Dermis microvascular lymphatic vessel endothelial cell (primary cell): ENCODE results near the gene TBRG4. TPM values are rescaled to one million over a fixed set of nuclear protein-coding genes. Genes with fewer than 3 reads are reported as not detected.
A peak's percentile ranks its signal among the peaks of the same experiment; 100 is the strongest.
"Not testable (repeated sequence)": the region's sequence is repeated elsewhere in the genome, so short reads cannot be mapped to it uniquely, and the experiment has no call there.

ENCODE experiments used
- DNase-seq, 2 donors: peaks; one replicate each; pipeline versions ENCODE4 v3.0.0 to v3.0.0-alpha.2; 2010; ENCODE audit warnings: low read depth in 2 of 2
- total RNA-seq: library from RNA; depleted of rRNA; stranded (reverse); fragments of >200 nt; gene quantifications from 2 replicates; pipeline ENCODE4 v1.2.1, GENCODE V29; 2014

Gene TBRG4
- total RNA-seq, result 55.5 and 62.8 TPM in 2 replicates

DNA sequence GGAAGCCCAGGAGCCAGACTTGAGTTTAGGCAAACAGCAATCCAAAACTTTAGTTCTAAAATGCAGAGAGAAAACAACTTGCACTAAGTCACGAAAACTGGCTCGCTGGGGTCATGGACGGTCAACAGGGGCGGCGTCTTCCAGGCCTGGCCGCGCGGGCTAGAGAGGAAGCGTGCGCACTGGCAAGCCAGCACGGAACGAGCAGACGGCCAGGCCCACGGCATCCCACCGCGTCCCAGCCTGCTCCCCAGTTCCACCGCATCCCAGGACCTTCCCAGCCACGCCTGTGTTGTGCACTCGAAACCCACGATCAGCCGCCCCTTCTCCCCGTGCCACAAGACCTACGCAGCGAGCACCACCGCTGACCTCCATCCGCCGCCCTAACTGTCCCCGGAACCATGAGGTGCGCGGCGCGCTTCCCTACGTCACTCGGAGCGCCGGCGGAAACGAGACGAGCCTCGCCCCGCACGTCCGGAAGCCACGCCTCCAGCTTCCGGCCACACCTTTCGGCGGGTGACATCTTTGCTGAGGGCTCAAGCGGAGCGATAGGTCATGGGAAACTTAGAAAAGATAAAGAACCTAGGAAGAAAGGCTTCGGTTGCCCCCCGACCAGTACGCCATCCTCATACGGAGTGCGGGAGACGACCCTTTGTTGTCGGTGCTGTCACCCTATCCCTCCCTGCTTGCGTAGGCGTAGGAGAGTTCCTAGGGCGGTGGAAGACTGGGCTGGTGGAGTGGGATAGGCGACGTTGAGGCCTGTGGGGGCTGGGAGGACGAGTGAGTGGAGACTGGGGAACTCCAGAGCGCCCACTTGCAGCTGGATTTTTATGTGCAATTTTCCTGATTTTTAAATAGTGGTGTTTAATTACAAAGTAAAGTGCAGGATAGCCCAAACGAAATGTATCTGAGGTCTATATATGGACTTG, at the start of gene TBRG4:
TBRG4 (minus strand) TSS at position 400 of the 926 bp plus-strand sequence. CDS start 2,460 bp downstream, outside the sequence.
- DNase-seq, result peak; percentile 88 to 92

DNA sequence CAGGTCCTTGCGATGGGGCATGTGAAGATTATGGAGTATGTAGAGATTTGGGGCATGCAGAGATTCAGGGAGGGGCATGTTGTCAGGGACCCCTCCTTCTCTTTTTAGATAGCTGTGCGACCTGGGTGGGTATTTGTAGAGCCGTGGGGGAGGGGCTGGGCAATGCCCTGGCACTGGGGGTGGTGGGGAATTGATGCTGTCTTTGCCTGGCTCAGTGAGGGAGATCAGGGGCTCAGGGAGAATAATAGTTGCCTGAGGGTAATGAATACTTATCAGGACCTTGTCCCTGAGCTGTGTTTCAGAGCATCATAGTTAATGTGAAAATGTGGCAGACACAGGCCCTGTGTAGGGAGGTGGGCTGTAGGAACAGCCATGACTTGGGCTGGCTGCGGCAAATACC, 49.6 kb upstream of the TBRG4 start:
- no peak for DNase-seq

DNA sequence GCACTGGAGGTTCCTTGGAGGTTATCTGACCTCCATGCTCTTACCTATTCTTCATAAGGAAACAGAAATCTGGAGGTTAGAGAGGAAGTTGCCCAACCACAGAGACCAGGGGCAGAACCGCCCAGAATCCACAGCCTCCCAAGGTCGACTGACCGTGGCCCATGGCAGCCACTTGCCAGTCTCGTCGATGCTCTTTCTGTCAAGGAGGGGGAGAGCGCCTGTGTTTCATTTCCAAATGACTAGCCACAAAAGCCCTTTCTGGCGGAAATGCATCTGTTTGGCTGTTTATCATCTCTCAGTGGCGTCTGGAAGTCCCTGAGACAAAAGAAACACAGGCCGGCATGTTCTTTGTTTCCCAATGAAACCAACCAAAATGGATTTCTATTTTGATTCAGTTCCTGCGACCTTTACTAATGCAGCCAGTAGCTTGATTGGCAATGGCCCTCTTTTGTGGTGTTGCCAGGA, 49.0 kb upstream of the TBRG4 start:
- DNase-seq, result no peak

DNA sequence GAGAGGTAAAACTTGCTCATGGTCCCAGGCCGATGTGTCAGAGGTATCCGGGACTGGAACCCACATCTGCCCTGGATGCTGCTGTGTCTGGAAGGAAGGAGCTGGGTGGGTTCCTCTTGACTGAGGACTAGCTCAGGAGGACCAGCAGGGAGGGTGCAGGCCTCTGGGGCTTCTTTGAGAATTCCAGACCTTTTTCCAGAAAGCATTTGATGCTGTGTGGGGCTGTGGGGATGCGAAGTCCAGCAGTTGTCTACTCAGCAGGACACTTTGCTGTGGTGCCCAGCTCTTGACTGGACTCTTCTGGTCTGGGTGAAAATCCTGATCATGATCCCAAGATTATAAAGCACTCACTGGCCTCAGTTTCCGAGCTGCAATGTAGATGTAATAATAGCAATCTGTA, 47.8 kb upstream of the TBRG4 start:
- DNase-seq, result no peak

DNA sequence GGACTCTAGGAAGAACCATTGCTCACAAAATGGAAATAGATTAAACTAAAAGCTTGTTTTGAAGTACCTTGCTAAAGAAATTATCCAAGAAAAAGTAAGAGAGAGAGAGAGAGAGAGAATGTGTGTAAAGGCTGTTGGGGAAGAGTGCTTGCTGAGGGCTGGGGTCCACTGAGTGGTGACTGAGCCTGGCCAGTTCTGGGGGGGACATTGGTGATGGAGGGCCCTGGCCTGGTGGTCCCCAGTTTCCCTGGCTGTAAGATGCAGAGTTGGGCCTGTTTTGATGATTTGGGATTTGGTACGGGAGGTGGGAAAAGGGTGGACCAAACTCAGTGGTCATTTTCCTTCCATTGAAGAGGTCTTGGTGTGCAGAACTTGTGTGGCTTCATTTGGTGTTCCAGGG, 47.0 kb upstream of the TBRG4 start:
- no peak for DNase-seq

DNA sequence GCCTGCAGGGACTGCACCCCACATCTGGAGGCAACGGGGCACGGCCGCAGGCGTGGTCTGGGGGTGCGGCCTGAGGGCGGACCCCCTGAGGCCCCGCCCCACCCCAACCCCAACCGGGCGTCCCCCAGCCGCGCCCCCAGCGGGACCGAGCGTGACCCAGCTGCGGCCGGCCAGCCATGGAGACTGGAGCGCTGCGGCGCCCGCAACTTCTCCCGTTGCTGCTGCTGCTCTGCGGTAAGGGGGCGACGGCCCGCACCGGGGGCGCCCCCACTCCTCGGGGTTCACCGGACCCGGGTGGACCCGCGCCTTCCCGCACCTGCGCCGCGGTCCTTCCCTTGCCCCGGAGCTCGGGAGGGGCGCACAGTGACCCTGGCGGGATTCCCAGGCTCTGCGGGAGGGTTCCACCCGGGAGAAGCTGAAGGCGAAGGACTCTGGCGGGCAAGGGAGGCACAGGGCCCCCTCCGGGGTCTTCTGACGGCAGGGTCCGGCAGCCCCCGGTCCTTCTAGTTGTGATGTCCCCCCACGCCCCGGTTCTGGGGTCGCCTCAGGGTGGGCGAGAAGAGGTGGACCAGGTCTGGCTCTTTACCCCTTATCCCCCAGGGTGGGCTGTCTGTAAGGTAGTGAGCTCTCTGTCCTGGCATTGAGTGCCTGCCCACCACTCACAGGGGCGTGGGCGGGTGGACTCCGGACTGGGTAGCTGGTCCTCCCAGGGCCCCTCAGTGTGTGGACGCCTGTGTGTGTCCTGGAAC, 46.3 kb upstream of the TBRG4 start, which contains the start of gene RAMP3:
RAMP3 (plus strand) TSS at position 139 of the 749 bp plus-strand sequence; CDS start at position 177, 38 bp downstream.
- DNase-seq, result no peak

DNA sequence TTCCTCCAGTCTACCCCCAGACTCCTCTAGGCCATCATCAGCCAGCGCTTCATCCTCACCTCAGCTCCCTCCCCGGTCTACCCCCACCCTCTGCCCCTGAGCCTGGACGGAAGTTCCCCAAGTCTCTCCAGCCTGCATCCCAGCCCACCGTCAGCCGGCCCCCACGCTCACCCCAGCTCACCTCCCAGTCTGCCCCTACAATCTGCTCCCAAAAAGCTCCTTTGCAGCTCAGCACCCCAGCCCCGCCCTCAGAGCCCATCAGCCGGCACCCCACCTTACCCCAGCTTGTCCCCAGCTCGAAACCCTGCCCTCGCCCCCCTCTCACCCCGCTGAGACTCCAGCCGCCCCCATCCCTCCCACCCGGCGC, 45.8 kb upstream of the TBRG4 start:
- no peak for DNase-seq

DNA sequence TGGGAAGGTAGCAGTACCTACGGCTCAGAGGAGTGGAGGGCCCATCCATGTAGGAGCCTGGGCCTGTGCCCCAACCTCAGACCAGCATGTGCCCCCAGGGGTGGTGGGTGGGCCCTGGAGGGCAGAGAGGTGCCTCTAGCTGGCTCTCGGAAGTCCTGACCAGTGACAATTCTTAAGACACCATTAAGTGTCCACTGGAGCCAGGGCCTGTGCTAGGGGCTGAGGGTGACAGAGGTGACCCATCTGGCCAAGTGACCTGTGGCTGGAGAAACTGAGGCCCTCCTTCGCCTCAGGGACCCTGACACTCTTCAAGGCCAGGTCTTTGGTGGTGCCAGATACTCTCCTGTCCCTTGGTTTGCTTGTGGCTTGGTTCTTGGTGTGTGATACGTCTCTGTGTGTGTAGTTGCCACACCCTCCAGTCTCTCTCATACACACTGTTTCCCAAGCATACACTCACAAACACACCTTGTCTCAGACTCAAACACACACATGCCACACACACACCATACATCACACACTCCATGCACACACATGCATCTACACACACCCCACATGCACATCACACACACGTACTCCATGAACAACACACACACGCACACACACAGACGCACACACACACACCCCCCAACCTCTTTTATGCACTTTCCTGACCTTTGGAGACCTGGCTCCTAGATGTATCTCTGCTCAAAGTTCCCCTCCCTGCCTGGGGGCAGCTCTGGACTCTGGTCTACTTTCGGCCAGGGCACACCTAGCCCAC, 45.2 kb upstream of the TBRG4 start:
- no peak for DNase-seq

DNA sequence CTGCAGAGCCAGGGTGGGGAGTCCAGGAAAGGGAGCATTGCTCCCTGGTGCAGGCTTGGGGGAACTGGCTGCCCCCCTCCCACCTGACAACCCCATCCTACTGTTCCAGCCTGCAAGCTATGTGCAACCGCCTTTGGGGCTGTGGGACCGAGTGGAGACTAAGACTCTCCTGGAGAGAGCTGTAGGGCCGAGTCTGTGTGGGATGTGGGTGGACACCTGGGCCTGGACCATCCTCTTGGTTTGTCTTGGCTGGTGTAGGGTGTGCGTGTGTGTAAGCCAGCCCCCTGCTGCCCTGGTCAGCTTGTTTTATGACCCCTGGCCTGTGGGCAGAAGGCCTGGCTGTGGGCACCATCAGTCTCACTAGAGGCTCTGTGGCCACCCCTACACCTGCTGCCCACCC, 44.4 kb upstream of the TBRG4 start:
- DNase-seq, result no peak

DNA sequence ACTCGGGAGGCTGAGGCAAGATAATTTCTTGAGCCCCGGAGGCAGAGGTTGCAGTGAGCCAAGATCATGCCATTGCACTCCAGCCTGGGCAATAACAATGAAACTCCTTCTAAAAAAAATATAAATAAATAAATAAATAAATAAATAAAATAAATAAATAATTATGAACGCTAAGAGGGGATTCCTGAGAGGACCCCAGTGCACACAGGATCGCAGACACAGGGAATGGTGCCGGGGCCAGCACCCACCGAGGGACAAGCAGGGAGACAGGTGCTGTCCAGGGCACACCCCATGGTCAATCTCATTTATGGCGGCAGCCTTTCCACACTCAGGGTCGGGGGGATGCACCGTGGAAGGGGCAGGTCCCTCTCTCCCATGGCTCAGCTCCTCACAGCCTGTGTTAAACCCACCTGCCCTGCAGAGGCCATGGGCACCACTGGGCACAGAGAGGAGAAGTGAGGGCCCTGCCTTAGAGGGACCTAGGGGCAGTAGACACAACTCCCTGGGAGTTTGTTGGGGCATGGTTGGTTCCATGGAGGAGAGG, 43.9 kb upstream of the TBRG4 start:
- DNase-seq, result no peak

DNA sequence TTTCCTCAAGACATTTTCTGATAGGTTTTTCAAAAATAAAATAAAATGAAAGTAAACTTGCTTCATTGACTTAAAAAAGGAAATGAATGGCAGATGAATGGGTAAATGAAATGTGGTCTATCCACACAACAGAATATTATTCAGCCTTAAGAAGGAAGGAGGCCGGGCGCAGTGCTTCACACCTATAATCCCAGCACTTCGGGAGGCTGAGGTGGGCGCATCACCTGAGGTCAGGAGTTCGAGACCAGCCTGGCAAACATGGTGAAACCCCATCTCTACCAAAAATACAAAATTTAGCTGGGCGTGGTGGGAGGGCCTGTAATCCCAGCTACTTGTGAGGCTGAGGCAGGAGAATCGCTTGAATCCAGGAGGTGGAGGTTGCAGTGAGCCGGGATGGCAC, 42.4 kb upstream of the TBRG4 start:
- not testable (repeated sequence) for DNase-seq

DNA sequence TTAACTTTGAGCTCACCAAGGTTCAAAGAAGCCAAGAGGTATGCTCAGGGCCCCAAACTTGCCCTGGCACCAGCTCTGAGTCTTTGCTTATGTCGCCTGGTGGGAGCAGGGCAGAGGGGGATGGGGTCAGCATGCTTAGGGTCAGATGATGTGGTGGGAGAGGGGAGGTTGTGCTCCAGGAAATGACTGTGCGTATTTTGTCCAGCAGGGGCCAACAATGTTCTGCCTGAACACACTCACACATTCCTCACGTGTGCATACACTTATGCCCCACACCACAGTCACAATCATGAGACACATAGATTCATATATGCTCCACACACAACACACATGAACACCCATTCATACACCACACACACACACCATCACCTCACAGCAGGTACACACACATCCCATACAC, 41.7 kb upstream of the TBRG4 start:
- DNase-seq, result peak; percentile 26 to 33

DNA sequence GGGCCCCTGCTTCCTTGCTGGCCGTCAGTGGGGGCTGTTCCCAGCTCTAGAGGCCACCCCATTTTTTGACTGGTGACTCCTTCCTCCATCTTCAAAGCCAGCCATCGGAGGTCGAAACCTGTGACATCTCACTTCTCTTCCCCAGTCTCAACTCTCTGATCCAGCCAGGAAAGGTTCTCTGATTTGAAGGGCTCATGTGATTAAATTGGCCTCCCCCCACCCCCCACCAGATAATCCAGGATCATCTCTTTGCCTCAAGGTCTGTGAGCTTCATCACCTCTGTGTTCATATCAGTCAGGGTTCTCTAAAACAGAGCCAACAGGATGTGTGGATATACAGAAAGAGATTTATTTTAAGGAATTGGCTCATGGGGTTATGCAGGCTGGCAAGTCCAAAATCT, 40.5 kb upstream of the TBRG4 start:
- DNase-seq, result no peak

DNA sequence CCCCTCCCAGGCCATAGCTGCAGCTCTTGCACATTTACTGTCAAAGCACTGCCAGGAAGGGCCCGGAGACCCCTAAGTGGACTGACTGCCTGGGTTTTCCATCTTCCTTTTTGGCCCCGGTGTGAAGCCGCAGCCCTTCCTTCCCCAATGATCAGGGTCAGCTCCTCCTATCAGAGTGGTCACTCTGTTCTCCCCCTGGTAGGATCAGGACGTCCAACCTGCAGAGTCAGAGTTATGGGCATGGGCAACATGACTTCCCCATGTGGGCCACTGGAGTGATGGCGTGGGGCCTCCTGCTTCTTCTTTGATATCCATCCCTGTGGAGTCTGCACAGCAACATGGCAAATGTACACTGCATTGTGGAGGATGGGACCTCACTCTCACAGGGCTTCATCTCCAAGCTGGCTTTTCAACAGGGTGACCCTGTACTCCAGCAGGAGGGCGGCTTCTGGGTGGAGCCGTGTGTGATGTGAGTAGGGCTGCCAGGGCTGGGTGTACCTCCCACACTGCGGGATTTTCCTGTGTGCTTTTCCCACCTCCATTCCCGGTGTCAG, 39.7 kb upstream of the TBRG4 start:
- DNase-seq, result no peak

DNA sequence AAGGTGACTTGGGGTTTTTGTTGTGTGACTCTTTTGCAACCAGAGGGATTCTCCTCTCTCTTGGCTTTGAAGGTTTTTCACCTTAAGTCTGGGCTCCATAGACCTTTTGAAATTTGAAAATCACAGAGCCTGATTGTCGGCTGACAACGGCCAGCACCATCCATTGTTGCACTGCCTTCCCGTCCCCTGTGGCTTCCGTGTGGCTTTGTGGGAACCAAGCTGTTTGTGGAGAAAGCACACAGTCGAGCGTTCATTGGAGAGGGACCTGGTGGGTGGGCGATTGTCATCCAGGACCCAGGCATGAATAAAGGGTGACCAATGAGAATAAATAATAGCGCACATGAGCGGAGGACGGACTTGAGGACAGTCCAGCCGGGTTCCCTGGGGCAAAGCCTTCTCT, 38.7 kb upstream of the TBRG4 start:
- no peak for DNase-seq

DNA sequence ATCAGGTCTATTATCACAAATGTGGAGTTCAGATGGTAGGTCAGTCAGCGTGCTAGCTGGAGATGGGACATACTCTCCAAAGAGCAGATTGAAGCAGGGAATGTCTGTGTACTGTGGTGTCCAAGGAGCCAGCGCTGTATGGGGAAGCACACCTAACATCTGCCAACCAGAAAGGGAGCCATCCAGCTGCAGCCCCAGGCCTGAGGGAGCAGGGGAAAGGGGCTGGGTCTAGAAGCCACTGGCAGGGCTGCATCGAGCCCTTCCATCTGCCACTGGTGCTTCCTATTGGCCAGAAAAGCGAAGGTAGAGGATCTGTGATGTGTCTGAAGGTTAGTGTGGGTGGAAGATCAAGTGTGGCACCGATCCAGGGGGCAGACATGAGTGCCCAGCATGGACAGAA, 38.1 kb upstream of the TBRG4 start:
- no peak for DNase-seq

DNA sequence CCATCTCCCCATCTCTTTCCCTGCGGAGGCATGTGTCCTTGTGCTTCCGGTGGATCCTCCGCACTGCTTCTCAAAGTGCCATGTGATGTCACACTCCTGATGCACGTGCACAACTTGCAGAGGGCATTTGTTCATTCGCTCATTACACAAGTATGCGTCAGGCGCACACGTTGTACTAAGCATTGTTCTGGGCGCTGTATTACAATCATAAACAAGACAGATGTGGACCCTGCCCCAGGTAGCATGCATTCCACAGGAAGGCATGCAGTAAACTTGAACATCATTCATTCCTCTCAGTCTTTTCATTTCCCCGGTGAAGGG, 37.1 kb upstream of the TBRG4 start:
- no peak for DNase-seq

DNA sequence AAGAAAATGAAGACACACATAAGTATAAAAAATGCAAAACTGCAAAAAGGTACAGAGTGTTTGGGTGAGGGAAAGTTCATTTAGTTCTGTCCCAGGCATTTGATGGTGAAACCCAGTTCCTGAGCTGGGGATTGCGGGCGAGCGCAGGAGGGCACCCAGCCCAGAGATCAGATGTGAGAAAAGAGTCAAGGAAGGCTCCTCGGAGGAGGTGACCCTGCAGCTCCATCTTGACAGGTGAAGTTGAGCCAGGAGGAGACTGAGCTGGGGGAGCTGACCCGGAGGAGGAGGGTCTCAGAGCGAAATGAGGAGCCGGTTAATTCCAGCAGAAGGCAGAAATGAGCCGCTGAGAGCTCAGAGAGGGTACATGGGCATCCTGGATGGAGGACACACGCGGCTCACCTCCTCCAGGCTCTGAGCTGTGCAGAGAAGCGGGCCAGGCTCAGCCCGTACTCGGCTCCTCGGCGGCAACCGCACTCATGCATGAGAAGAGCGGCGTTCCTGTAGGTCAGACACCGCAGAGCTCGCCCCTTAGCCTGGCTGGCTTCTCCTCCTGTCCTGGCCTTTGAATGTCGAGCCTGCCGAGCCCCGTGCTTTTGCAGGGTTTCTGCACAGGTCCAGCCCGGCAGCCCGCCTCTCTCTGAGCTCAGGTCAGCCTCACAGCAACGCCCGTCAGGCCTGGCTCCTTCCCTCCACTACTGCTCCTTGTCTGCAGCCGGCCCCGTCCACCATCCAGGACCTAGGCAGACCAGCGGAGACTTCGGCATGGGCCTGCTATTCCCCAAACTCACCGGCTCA, 36.6 kb upstream of the TBRG4 start:
- no peak for DNase-seq

DNA sequence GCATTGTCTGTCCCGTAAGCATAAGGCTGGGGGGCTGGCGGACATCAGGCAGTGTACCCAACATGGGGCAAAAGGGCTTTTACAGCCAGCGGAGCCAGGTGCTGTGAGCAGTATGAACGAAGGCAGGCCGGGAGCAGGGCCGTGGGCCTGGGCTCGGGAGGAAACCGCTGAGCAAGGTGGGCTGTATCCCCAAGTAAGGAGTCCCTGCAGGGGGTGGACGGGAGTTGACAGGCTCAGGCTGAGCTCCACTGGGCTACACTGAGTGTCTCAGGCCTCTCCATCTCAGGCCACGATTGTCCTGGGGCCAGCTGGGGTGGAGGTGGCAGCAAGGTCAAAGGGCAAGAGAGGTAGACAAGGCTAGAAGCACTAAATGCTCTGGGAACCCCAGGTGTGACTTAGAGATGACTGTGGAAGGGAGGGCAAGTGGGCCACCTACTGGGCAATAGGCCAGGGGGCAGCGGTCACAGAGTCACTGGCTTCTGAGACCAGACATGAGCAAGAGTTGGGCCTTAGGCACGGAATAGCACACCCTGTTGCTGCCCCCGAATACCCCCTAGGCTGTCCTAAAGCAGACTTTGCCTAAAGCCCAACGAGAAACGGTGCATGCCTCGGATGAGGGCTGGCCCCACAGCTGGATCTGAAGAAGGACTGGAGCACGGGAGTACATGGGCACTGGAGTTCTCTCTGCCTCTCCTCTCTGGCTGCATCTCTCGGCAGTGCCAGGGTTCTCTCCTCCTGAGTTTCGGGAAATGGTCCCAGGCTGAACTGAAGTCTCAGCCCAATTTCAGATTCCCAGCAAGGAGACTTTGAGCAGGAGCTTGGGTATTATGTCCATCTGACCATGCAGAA, 35.3 kb upstream of the TBRG4 start:
- DNase-seq, result no peak

DNA sequence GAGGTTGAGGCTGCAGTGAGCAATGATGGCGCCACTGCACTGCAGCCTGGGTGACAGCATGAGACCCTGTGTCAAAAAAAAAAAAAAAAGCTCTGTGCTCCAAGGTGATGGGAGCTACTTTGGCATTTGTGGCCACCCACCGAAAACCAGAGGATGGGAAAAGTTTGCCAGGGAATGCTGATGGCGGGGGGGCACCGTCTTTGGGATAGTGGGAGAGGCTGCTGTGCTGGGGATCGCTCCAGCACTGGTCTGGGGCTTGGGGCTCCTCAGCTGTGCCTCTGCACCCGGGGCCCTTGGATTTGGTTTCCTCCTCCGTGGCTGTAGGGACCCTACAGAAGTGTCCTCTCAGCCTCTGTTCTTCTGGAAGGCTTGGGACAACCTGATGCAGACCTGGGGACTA, 34.4 kb upstream of the TBRG4 start:
- DNase-seq, result no peak
